K562 (cell line): ENCODE results near the gene UTRN. TPM values are rescaled to one million over a fixed set of nuclear protein-coding genes. Genes with fewer than 3 reads are reported as not detected.

Experiments
- ATAC-seq: fragments of 200-7000 bp; cut with Tn5 transposase; 3 replicates; pipeline ENCODE4 v1.9.1; 2020; ENCODE audit warnings: moderate library complexity
- BruUV-seq: library from RNA; stranded (reverse); fragments of 400-500 nt; replicated peaks from 2 replicates; lab custom pipeline; 2021; lab: Mats Ljungman, UMichigan
- CTCF ChIA-PET: fragments of 300-600 bp; formaldehyde crosslinking; extraction: SDS; loops from one replicate; lab custom pipeline; 2021; ENCODE audit warnings: low intra/inter-chr PET ratio; lab: Yijun Ruan, JAX
- POLR2A ChIA-PET: fragments of 300-600, 350-650 bp; sonication (Branson Sonifier 250); formaldehyde crosslinking; extraction: SDS; loops from one replicate; lab custom pipeline; 2021; ENCODE audit warnings: antibody characterized with exemption, inconsistent platforms; lab: Yijun Ruan, JAX
- DNase-seq, 4 experiments: peaks; one replicate each; pipeline versions ENCODE4 v3.0.0 to v3.0.0-alpha.2; 2011 to 2018; ENCODE audit warnings: low spot score in 3 of 4, mixed read lengths in 3 of 4; ENCODE audit errors: extremely low read depth in 1 of 4
- FAIRE-seq: peaks from 2 replicates; lab custom pipeline; 2011; peaks lifted over from hg19 to GRCh38; lab: Jason Lieb, UNC
- H2AFZ ChIP-seq: 2 replicates; pipeline ENCODE4 v1.6.0; 2011; ENCODE audit warnings: low read depth, low read length, control low read depth, inconsistent platforms
- H3K27ac ChIP-seq: fragments of 200-600 bp; 3 replicates; pipeline ENCODE4 v1.8.0; 2011; ENCODE audit warnings: low read depth, mild to moderate bottlenecking, control low read depth, inconsistent platforms, low read length, moderate library complexity, mixed read lengths; ENCODE audit errors: extremely low read depth
- H3K27me3 ChIP-seq, 2 experiments: fragments of 300-600 bp in 1 of 2; 2 replicates in 1 of 2; 3 replicates in 1 of 2; pipeline versions ENCODE4 v1.6.0 to v1.8.0; 2011; ENCODE audit warnings: inconsistent platforms in 2 of 2, low read length in 2 of 2, mild to moderate bottlenecking in 1 of 2, mixed read lengths in 1 of 2, moderate library complexity in 1 of 2; ENCODE audit not compliant: control insufficient read depth in 2 of 2, insufficient read depth in 2 of 2
- H3K36me3 ChIP-seq: fragments of 300-600 bp; 3 replicates; pipeline ENCODE4 v1.8.0; 2011; ENCODE audit warnings: mild to moderate bottlenecking, low read length, inconsistent platforms; ENCODE audit not compliant: control insufficient read depth, insufficient read depth
- H3K4me1 ChIP-seq, 2 experiments: fragments of 200-600 bp in 1 of 2; replicated peaks in 1 of 2; 2 replicates in 1 of 2; 3 replicates in 1 of 2; pipeline versions ENCODE4 v1.5.1 to v1.8.0; 2011; ENCODE audit warnings: inconsistent platforms in 2 of 2, low read length in 2 of 2, mild to moderate bottlenecking in 1 of 2, mixed read lengths in 1 of 2, moderate library complexity in 1 of 2; ENCODE audit not compliant: control insufficient read depth in 2 of 2, insufficient read depth in 2 of 2
- H3K4me2 ChIP-seq: 2 replicates; pipeline ENCODE4 v1.6.1; 2011; ENCODE audit warnings: low read length, control low read depth, inconsistent platforms, mixed read lengths; ENCODE audit not compliant: insufficient read depth
- H3K4me3 ChIP-seq: fragments of 200-600 bp; sonication (generic), shearing (Covaris generic); 2 replicates; pipeline ENCODE4 v1.5.1; 2016; ENCODE audit warnings: control low read depth, inconsistent platforms
- H3K79me2 ChIP-seq: fragments of 200-600 bp; 3 replicates; pipeline ENCODE4 v1.8.0; 2011; ENCODE audit warnings: low read length, inconsistent platforms; ENCODE audit not compliant: control insufficient read depth, insufficient read depth
- H3K9ac ChIP-seq, 2 experiments: 2 replicates each; pipeline versions ENCODE4 v1.6.0 to v1.6.1; 2011; ENCODE audit warnings: low read depth in 2 of 2, low read length in 2 of 2, control low read depth in 1 of 2, inconsistent platforms in 1 of 2, mild to moderate bottlenecking in 1 of 2, mixed read lengths in 1 of 2; ENCODE audit not compliant: insufficient read depth in 1 of 2
- H3K9me1 ChIP-seq: one replicate; pipeline ENCODE4 v1.6.0; 2011; ENCODE audit warnings: inconsistent platforms, mild to moderate bottlenecking, low read length, moderate library complexity; ENCODE audit not compliant: control insufficient read depth, insufficient read depth
- H3K9me3 ChIP-seq: replicated peaks from 2 replicates; pipeline ENCODE4 v1.5.1; 2011; ENCODE audit warnings: low read depth, low read length, inconsistent platforms; ENCODE audit not compliant: control insufficient read depth, insufficient read depth
- H4K20me1 ChIP-seq: replicated peaks from 2 replicates; pipeline ENCODE4 v1.6.1; 2011; ENCODE audit warnings: low read length, inconsistent platforms, mixed read lengths; ENCODE audit not compliant: control insufficient read depth, insufficient read depth
- CBX3 ChIP-seq, 2 experiments: IDR thresholded peaks; 1 replicate in 1 of 2; 2 replicates in 1 of 2; pipeline ENCODE4 v1.6.1; 2012; ENCODE audit warnings: inconsistent platforms in 2 of 2, low read length in 2 of 2, borderline replicate concordance in 1 of 2, control low read depth in 1 of 2
- CREM ChIP-seq: IDR thresholded peaks from 2 replicates; pipeline ENCODE4 v1.6.1; 2014; ENCODE audit warnings: antibody characterized with exemption, low read depth
- ELF2 ChIP-seq: fragments of 250-450 bp; sonication (Bioruptor Pico); IDR thresholded peaks from 2 replicates; pipeline ENCODE4 v1.5.0; 2021; ENCODE audit warnings: mild to moderate bottlenecking
- FOXP1 ChIP-seq: sonication (generic); formaldehyde crosslinking; IDR thresholded peaks from 2 replicates; pipeline ENCODE4 v1.8.0; 2022; ENCODE audit warnings: mild to moderate bottlenecking, missing genetic modification reagents
- GATAD2A ChIP-seq: fragments of 450-650 bp; IDR thresholded peaks from 2 replicates; pipeline ENCODE4 v1.6.1; 2017
- HCFC1 ChIP-seq: IDR thresholded peaks from 2 replicates; pipeline ENCODE4 v1.6.1; 2012; ENCODE audit warnings: low read depth, low read length, improper control_type of control experiment
- IRF2 ChIP-seq: sonication (generic); formaldehyde crosslinking; IDR thresholded peaks from 2 replicates; pipeline ENCODE4 v1.8.1; 2022; ENCODE audit warnings: mild to moderate bottlenecking, missing genetic modification reagents
- MCM7 ChIP-seq, 2 experiments: fragments of 450-650 bp; IDR thresholded peaks; 2 replicates each; pipeline ENCODE4 v1.6.1; 2016 to 2018
- POLR2AphosphoS5 ChIP-seq: IDR thresholded peaks from 2 replicates; pipeline ENCODE4 v1.6.1; 2011; ENCODE audit warnings: mild to moderate bottlenecking, low read depth, low read length, moderate library complexity; ENCODE audit not compliant: control insufficient read depth, insufficient read depth
- POLR2B ChIP-seq: fragments of 450-650 bp; IDR thresholded peaks from 2 replicates; pipeline ENCODE4 v1.6.1; 2018; ENCODE audit warnings: low read depth; ENCODE audit not compliant: partially characterized antibody
- POU5F1 ChIP-seq: fragments of 150-350 bp; IDR thresholded peaks from 2 replicates; pipeline ENCODE4 v1.6.1; 2014; ENCODE audit warnings: borderline replicate concordance, low read length, low read depth, mild to moderate bottlenecking; ENCODE audit not compliant: partially characterized antibody
- PTRF ChIP-seq: fragments of 450-650 bp; IDR thresholded peaks from 2 replicates; pipeline ENCODE4 v1.6.1; 2016; ENCODE audit warnings: mild to moderate bottlenecking, missing genetic modification characterization, missing compliant biosample characterization
- SIX5 ChIP-seq, 2 experiments: IDR thresholded peaks; 2 replicates each; pipeline ENCODE4 v1.6.1; 2011; ENCODE audit warnings: low read length in 2 of 2, borderline replicate concordance in 1 of 2, low read depth in 1 of 2, mild to moderate bottlenecking in 1 of 2, moderate library complexity in 1 of 2; ENCODE audit not compliant: insufficient read depth in 1 of 2
- XRCC3 ChIP-seq: fragments of 450-650 bp; IDR thresholded peaks from 2 replicates; pipeline ENCODE4 v1.6.1; 2017; ENCODE audit warnings: mild to moderate bottlenecking, moderate library complexity
- ZBTB17 ChIP-seq: fragments of 450-650 bp; formaldehyde crosslinking; IDR thresholded peaks from 2 replicates; pipeline ENCODE4 v1.4.0; 2020; ENCODE audit warnings: mild to moderate bottlenecking
- ZKSCAN3 ChIP-seq: fragments of 250-450 bp; sonication (Bioruptor Pico); IDR thresholded peaks from 2 replicates; pipeline ENCODE4 v1.4.0; 2020
- ZNF146 ChIP-seq: IDR thresholded peaks from one replicate; pipeline ENCODE4 v1.6.1; 2018; ENCODE audit warnings: missing compliant biosample characterization; ENCODE audit not compliant: unreplicated experiment
- ZNF224 ChIP-seq: sonication (generic); formaldehyde crosslinking; IDR thresholded peaks from 2 replicates; pipeline ENCODE4 v1.8.0; 2022; ENCODE audit warnings: mild to moderate bottlenecking, missing genetic modification reagents
- ZNF263 ChIP-seq: sonication (generic); formaldehyde crosslinking; IDR thresholded peaks from 2 replicates; pipeline ENCODE4 v1.8.0; 2022; ENCODE audit warnings: mild to moderate bottlenecking, missing genetic modification reagents, borderline replicate concordance
- ZNF354B ChIP-seq: fragments of 250-450 bp; sonication (Bioruptor Pico); IDR thresholded peaks from 2 replicates; pipeline ENCODE4 v1.4.0; 2020
- ZNF695 ChIP-seq: fragments of 450-650 bp; formaldehyde crosslinking; IDR thresholded peaks from 2 replicates; pipeline ENCODE4 v1.4.0; 2020; ENCODE audit warnings: mild to moderate bottlenecking, moderate library complexity
- WGBS: fragments of 100-300 bp; shearing (Covaris generic); methylation state at CpG from one replicate; pipeline ENCODE4 v1.1.6; 2016; ENCODE audit warnings: low coverage, mixed read lengths; ENCODE audit not compliant: insufficient coverage; ENCODE audit errors: missing lambda C conversion rate; 5-methylcytosine and 5-hydroxymethylcytosine counted together
- in situ Hi-C: fragments of 300-500 bp; cut with MboI; formaldehyde crosslinking; loops from 4 replicates; pipeline ENCODE4 v1.15.0; 2018; ENCODE audit warnings: inconsistent platforms, mixed read lengths
- intact Hi-C: fragments of 100-400 bp; cut with micrococcal nuclease; formaldehyde crosslinking; loops from 2 replicates; pipeline ENCODE4 v1.14.2; 2022
- polyA plus RNA-seq, 8 experiments: library from polyadenylated mRNA; depleted of rRNA in 4 of 8; stranded (reverse) in 5 of 8; unstranded in 3 of 8; fragments of >200 nt; fragmentation: Nextera tagmentation in 2 of 8; fragmentation: Illumina TruSeq in 1 of 8; extraction: Ambion mirVana in 2 of 8; extraction: Trizol in 1 of 8; gene quantifications; 2 replicates each; pipeline versions ENCODE4 v1.2.1 to v1.2.3, GENCODE V29; 2011 to 2014; ENCODE audit warnings: inconsistent platforms in 1 of 8, missing spikeins in 1 of 8
- total RNA-seq, 7 experiments: library from RNA; depleted of rRNA in 6 of 7; stranded (reverse); fragments of >200 nt in 6 of 7; fragmentation: Illumina TruSeq in 2 of 7; extraction: Trizol in 2 of 7; gene quantifications; 2 replicates each; pipeline versions ENCODE4 v1.2.1 to v1.2.3, GENCODE V29; 2011 to 2021; ENCODE audit warnings: low replicate concordance in 1 of 7

The UTRN gene
- total and polyA plus RNA-seq, 9 of the 15 experiments (the other 6 are each of a cell fraction or from before 2014, with no cell fraction given) = 0.94 to 22.4 (median 10.0) TPM

DNA sequence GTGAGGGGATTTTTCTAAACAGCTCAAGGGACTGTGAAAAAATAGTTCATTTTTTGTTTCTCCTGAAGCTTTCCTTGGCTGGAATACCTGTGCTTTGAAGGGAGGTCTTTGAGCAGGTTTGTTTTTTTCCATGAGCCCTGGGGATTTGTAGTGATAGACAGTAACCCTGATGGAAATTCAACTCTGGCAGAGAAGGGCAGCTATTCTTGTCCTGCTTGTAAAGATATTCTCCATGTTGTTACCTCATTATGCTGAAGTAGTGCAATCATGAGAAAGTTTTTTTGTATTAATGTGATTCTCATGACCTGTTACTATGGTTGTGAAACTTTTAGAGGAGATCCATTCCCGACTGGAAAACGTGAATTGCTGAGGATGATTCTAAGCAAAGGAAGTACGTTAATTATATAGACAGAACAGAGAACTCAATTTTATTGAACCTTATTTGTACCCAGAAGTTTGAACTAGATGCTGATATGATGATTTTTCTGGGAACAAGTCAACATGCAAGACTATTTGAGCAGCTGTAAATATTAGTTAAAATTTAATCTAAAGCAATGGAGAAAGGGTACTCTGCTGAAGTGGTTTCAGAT lies 12.5 kb downstream of the UTRN start:
- no TSS peak for BruUV-seq
- Histone ChIP-seq H4K20me1 (no peaks in the 10 kb centered on the region), H2AFZ (no peak overlapping the region), H3K4me1 (no peaks in the 10 kb centered on the region), H3K4me3 (no peak overlapping the region), H3K9ac (no peak overlapping the region), H3K4me2 (no peak overlapping the region), H3K27ac (no peak overlapping the region), H3K9me1 (no peaks in the 10 kb centered on the region), H3K79me2 (no peaks in the 10 kb centered on the region), H3K27me3 (no peaks in the 10 kb centered on the region), H3K36me3 (no peaks in the 10 kb centered on the region), H3K9me3 (no peaks in the 10 kb centered on the region)
- DNase-seq (no peak), ATAC-seq (no peak), FAIRE-seq (peak; percentile 11)
- ChIA-PET CTCF (no interaction called here), POLR2A (no interaction called here)
- in situ Hi-C loops = no loop called here
- intact Hi-C loops = no loop called here
- TF ChIP-seq PTRF (tag) (no peak), XRCC3 (no peak), SIX5 (IDR thresholded peaks at IDR 0.05; ENCODE audit: borderline replicate concordance in 1 of 2, insufficient read depth in 1 of 2, low read depth in 1 of 2, low read length in 2 of 2) (no peak), IRF2 (CRISPR knock-in tag) (no peak), GATAD2A (no peak)
- 0% methylated on average over 3 of the region's 3 CpGs for WGBS

DNA sequence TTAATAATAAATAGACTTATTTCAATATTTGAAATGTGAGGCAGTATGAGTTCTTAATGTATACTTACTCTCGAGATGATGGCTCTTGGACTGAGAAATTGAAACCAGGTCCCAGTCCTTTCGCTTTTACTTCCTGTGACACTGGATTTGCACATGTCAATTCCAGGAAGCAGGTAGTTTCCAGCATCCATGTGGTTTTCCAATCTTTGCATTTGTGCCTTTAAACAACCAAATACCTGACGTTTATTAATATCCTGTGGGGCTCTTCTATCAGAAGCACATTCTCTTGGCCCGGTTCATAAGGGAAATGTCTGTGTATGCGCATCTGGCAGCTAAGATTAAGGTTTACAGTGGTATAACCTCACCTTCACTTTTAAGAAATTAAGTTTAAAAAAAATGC lies 13.1 kb downstream of the UTRN start:
- WGBS = 4% methylated on average over 5 of the region's 5 CpGs
- no peak for FAIRE-seq
- Histone ChIP-seq H3K27me3 (no peaks in the 10 kb centered on the region), H3K4me3 (no peak overlapping the region), H3K9ac (no peak overlapping the region), H3K4me1 (no peaks in the 10 kb centered on the region), H2AFZ (no peak overlapping the region), H3K9me3 (no peaks in the 10 kb centered on the region), H3K27ac (no peak overlapping the region), H4K20me1 (no peaks in the 10 kb centered on the region), H3K79me2 (no peaks in the 10 kb centered on the region), H3K36me3 (no peaks in the 10 kb centered on the region), H3K9me1 (no peaks in the 10 kb centered on the region), H3K4me2 (no peak overlapping the region)
- POLR2A ChIA-PET = no interaction called here
- no peak for DNase-seq
- CTCF ChIA-PET = no interaction called here
- no peak for ATAC-seq
- intact Hi-C loops = no loop called here
- BruUV-seq = no TSS peak
- in situ Hi-C loops = no loop called here
- TF ChIP-seq ZNF224 (CRISPR knock-in tag) (no peak), ZNF146 (CRISPR knock-in tag) (no peak), ZNF263 (CRISPR knock-in tag) (no peak), ZNF695 (CRISPR knock-in tag) (no peak), ZKSCAN3 (no peak), CBX3 (IDR thresholded peaks at IDR 0.05; ENCODE audit: borderline replicate concordance in 1 of 2, low read length in 2 of 2) (no peak), ELF2 (CRISPR knock-in tag) (no peak), POLR2AphosphoS5 (no peak), CREM (no peak), POLR2B (no peak), POU5F1 (no peak), HCFC1 (no peak), FOXP1 (CRISPR knock-in tag) (no peak), ZBTB17 (CRISPR knock-in tag) (no peak), MCM7 (IDR thresholded peaks at IDR 0.05) (no peak), ZNF354B (CRISPR knock-in tag) (no peak)
